A673 (cell line): Measurements from ENCODE around the gene SLC39A8. TPM values are rescaled to one million over a fixed set of nuclear protein-coding genes. Genes with fewer than 3 reads are reported as not detected.

Experiments
- BruUV-seq: library from RNA; stranded (reverse); fragments of 400-500 nt; replicated peaks from 2 replicates; lab custom pipeline; 2021; lab: Mats Ljungman, UMichigan
- CTCF ChIA-PET: fragments of 300-600 bp; sonication (Branson Sonifier 250); formaldehyde crosslinking; loops from one replicate; lab custom pipeline; 2022; ENCODE audit warnings: antibody characterized with exemption; lab: Charles Lee
- POLR2A ChIA-PET: fragments of 300-600 bp; sonication (Branson Sonifier 250); formaldehyde crosslinking; loops from one replicate; lab custom pipeline; 2022; ENCODE audit warnings: antibody characterized with exemption; ENCODE audit not compliant: low non-redundant PET; lab: Charles Lee
- DNase-seq: peaks from one replicate; pipeline ENCODE4 v3.0.0-alpha.2; 2015; ENCODE audit warnings: low spot score
- H3K27ac ChIP-seq: fragments of 200-600 bp; sonication (generic); 2 replicates; pipeline ENCODE4 v1.5.1; 2016; ENCODE audit warnings: mixed run types, low read depth, mild to moderate bottlenecking, mixed read lengths, antibody characterized with exemption, low read length; ENCODE audit not compliant: poor library complexity, severe bottlenecking
- H3K27me3 ChIP-seq: fragments of 200-600 bp; sonication (generic); replicated peaks from 2 replicates; pipeline ENCODE4 v1.6.1; 2017; ENCODE audit warnings: mixed run types, low read depth, mild to moderate bottlenecking, mixed read lengths, antibody characterized with exemption, low read length; ENCODE audit not compliant: insufficient read depth, poor library complexity
- H3K36me3 ChIP-seq: fragments of 200-600 bp; sonication (generic); 2 replicates; pipeline ENCODE4 v1.6.1; 2016; ENCODE audit warnings: mixed run types, mild to moderate bottlenecking, mixed read lengths, antibody characterized with exemption, low read length; ENCODE audit not compliant: insufficient read depth, poor library complexity, severe bottlenecking
- H3K4me1 ChIP-seq: fragments of 200-600 bp; sonication (generic); 2 replicates; pipeline ENCODE4 v1.6.1; 2017; ENCODE audit warnings: mixed run types, mild to moderate bottlenecking, mixed read lengths, antibody characterized with exemption, low read length; ENCODE audit not compliant: insufficient read depth, poor library complexity, severe bottlenecking
- H3K4me3 ChIP-seq: fragments of 200-600 bp; sonication (generic); 2 replicates; pipeline ENCODE4 v1.5.1; 2016; ENCODE audit warnings: low read depth, mixed run types, mild to moderate bottlenecking, mixed read lengths, low read length; ENCODE audit not compliant: poor library complexity, severe bottlenecking
- H3K9me3 ChIP-seq: fragments of 200-600 bp; sonication (generic); 2 replicates; pipeline ENCODE4 v1.6.1; 2016; ENCODE audit warnings: mixed run types, low read depth, mild to moderate bottlenecking, mixed read lengths, antibody characterized with exemption, low read length; ENCODE audit not compliant: poor library complexity, severe bottlenecking
- CTCF ChIP-seq: fragments of 300-800, 200-600 bp; sonication (generic); conservative IDR thresholded peaks from 2 replicates; pipeline ENCODE4 v1.5.1; 2017; ENCODE audit warnings: low read depth, mild to moderate bottlenecking, antibody characterized with exemption, low read length, moderate library complexity, mixed read lengths
- EZH2 ChIP-seq: fragments of 200-600 bp; sonication (generic); IDR thresholded peaks from 2 replicates; pipeline ENCODE4 v1.6.1; 2017; ENCODE audit warnings: borderline replicate concordance, low read depth, mild to moderate bottlenecking, mixed read lengths, antibody characterized with exemption, low read length; ENCODE audit not compliant: poor library complexity, severe bottlenecking
- intact Hi-C: fragments of 100-400 bp; cut with micrococcal nuclease; formaldehyde crosslinking; loops from one replicate; pipeline ENCODE4 v1.10.0; 2022; ENCODE audit not compliant: unreplicated experiment
- total RNA-seq: library from RNA; stranded (reverse); gene quantifications from 2 replicates; pipeline ENCODE4 v1.2.3, GENCODE V29; 2021

Gene SLC39A8
- total RNA-seq, 1 experiment from 2014 or later: 12.3 TPM

GRCh38 chr4:102311912-102312311 is 33.4 kb downstream of the SLC39A8 start:
- no peak overlapping the region for H3K4me3 ChIP-seq
- peaks cover 9% of the 10 kb centered on the region for H3K4me1 ChIP-seq
- peaks cover 4% of the 10 kb centered on the region for H3K9me3 ChIP-seq
- intact Hi-C loops: no loop called here
- TF ChIP-seq CTCF: no peak
- TF ChIP-seq EZH2: no peak
- H3K27me3 ChIP-seq: no peaks in the 10 kb centered on the region
- DNase-seq: no peak
- no TSS peak for BruUV-seq
- ChIA-PET CTCF (no interaction called here), POLR2A (no interaction called here)
- no peaks in the 10 kb centered on the region for H3K36me3 ChIP-seq
- no peak overlapping the region for H3K27ac ChIP-seq

GRCh38 chr4:102311407-102311806 is 33.9 kb downstream of the SLC39A8 start:
- no peak overlapping the region for H3K27ac ChIP-seq
- intact Hi-C loops: no loop called here
- no peak overlapping the region for H3K4me3 ChIP-seq
- H3K4me1 ChIP-seq: peaks cover 9% of the 10 kb centered on the region
- TF ChIP-seq CTCF (no peak), EZH2 (no peak)
- CTCF ChIA-PET: no interaction called here
- no peaks in the 10 kb centered on the region for H3K36me3 ChIP-seq
- DNase-seq: no peak
- no peaks in the 10 kb centered on the region for H3K27me3 ChIP-seq
- POLR2A ChIA-PET: no interaction called here
- BruUV-seq: no TSS peak
- no peaks in the 10 kb centered on the region for H3K9me3 ChIP-seq

- H3K4me3 ChIP-seq: no peak overlapping the region
- no peaks in the 10 kb centered on the region for H3K27me3 ChIP-seq
- no peak overlapping the region for H3K27ac ChIP-seq
- ChIA-PET POLR2A (interaction anchor here (0.6 kb wide), 1 partner anchor 793 kb away, joined by 4 read pairs; no protein-coding TSS in a partner anchor), CTCF (no interaction called here)
- no TSS peak for BruUV-seq
- intact Hi-C loops: no loop called here
- H3K9me3 ChIP-seq: no peaks in the 10 kb centered on the region
- H3K4me1 ChIP-seq: peaks cover 9% of the 10 kb centered on the region
- H3K36me3 ChIP-seq: no peaks in the 10 kb centered on the region
- peak; percentile 43 for DNase-seq
- TF ChIP-seq EZH2: no peak
- no peak for TF ChIP-seq CTCF
Observed at GRCh38 chr4:102308032-102308799, 37.1 kb downstream of the SLC39A8 start.
